GM12801 (cell line): ENCODE results near the gene KIF26A.

Experiments
- TF ChIP-seq, protein P1 (sequence below): IDR thresholded peaks from one replicate; pipeline ENCODE4 v1.5.1; 2011; ENCODE audit warnings: control low read depth; ENCODE audit not compliant: insufficient read length; ENCODE audit errors: extremely low read depth

Gene KIF26A

DNA sequence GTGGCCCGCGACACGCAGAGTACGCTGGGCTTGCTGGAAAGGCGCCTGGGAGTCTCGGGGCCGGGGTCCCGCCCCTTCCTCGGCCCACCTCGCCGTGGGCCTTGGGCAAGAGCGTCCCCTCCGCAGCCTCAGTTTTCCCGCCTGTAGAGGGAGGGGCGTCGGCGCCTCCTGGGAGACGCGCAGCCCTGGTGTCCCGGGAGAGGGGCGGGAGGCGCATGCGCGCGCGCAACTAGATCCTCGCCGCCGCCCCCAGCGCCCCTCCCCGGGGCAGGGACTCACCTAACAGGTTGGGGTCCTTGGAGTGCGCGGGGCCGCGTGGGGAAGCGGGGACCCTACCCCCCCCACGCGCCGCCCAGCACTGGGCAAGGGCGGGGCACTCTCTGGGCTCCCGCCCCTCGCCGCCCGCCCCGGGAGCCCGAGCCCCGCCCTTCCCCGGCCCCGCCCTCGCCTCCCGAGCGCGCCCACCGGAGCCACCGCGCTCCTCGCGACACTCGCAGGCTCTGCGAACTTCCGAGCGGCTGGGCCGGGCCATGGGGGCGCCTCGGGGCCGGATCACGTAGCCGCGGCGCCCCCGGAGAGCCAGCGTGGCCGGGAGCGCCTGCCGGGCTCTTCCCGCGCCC is at the start of gene KIF26A:
TSS of gene KIF26A (plus strand) at position 490 of the 620 bp plus-strand sequence. CDS start 136 bp downstream, outside the sequence.
- TF ChIP-seq, protein P1, sequence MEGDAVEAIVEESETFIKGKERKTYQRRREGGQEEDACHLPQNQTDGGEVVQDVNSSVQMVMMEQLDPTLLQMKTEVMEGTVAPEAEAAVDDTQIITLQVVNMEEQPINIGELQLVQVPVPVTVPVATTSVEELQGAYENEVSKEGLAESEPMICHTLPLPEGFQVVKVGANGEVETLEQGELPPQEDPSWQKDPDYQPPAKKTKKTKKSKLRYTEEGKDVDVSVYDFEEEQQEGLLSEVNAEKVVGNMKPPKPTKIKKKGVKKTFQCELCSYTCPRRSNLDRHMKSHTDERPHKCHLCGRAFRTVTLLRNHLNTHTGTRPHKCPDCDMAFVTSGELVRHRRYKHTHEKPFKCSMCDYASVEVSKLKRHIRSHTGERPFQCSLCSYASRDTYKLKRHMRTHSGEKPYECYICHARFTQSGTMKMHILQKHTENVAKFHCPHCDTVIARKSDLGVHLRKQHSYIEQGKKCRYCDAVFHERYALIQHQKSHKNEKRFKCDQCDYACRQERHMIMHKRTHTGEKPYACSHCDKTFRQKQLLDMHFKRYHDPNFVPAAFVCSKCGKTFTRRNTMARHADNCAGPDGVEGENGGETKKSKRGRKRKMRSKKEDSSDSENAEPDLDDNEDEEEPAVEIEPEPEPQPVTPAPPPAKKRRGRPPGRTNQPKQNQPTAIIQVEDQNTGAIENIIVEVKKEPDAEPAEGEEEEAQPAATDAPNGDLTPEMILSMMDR = no peak

DNA sequence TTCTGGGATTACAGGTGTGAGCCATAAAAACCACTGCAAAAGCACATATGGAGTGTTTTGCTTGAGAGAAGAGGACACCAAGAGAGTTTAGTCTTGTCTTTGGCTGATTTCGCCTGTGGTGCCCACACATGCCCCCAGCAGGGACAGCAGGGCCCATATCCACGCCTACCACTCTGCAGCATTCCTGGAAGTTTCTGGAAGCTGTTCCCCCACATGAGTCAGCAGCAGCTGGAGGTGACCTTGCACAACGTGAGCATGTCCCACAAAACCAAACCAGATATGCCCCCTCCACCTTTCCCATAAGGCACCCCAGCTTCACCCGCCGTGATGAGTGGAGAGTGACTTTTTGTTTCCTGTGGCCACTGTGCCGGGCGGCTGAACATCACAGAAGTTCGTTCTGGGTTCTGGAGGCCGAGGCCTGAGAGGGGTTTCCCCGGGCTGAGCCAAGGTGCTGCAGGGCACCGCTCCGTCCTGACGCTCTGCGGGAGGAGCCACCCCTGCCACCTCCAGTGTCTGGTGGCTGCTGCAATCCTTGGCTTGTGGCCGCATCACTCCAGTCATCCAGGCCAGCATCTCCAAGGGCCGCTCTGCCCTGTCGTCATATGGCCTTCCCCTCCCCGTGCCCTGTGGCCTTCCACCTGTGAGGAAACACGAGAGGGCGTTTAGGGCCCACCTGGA is 48.2 kb upstream of the KIF26A start:
- TF ChIP-seq, protein P1 = no peak

DNA sequence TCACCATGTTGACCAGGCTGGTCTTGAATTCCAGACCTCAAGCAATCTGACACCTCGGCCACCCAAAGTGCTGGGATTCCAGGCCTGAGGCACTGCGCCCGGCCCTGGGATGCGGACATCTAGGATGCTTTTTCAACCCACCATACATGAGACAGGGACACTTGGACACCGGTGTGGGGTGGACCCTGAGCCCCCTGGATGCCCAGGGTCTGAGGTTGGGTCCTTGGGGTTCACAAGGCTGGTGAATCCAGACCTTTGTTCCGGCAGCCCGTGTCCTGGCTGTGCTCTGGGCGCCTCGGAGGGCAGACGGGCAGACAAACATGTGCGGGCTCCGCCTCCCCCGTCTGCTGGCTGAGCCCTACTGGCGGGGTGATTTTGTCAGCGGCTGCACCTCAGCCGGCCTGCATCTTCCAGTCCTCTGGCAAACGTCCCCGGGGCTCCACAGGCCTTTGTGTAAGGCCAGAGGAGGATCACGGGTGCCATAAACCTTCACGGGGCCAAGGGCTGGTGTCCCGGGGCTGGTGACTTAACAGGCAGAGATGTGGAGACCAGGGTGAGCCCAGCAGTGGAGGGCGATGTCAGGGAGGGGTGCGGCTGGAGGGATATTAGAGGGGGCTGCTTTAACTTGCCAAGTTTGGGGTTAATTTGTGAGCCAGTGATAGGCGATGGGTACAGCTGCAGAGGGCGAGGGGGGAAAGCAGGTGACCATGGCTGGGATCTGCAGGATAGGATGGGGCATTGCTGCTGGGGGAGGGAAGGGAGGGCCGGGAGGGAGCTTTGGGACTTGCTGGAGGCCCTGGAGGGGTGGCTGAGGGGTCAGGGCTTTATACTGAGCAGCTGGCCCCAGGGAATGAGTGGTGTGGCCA is 47.1 kb upstream of the KIF26A start:
- TF ChIP-seq, protein P1 = no peak

DNA sequence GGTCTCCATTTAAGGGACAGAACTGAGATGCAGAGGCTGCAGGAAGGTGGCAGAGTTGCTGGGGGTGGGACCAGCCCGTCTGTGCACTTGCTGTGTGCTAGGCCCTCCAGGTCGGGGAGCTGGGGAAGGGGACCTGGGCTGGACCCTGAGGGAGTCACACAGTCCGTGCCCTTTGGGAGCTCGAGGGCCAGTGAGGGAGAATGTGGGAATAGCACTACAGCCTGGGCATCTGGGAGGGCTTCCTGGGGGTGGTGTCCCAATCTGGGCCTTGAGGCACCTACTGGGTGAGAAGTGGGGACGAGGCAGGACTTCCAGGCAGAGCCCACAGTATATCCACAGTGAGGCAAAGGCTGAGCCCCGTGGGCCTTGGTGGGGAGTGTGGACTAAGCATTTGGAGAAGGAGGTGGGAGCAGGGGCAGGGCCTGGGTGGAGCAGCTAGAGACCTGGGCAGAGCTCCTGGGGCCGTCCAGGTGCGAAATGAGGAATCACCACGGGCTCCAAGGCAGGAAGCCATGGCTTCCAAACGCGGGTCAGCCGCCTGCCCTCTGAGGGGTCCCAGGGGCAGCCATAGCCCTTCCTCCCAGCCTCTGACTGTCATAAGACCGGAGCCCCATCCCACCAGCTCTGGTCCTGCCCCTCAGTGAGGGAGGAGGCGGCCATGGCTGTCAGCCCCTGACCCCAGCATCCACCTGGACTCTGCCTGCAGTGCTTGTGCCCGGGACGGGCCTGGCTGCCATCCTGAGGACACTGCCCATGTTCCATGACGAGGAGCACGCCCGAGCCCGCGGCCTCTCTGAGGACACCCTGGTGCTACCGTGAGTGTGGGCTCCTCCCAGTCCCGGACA is 46.2 kb upstream of the KIF26A start:
- TF ChIP-seq, protein P1 = no peak

DNA sequence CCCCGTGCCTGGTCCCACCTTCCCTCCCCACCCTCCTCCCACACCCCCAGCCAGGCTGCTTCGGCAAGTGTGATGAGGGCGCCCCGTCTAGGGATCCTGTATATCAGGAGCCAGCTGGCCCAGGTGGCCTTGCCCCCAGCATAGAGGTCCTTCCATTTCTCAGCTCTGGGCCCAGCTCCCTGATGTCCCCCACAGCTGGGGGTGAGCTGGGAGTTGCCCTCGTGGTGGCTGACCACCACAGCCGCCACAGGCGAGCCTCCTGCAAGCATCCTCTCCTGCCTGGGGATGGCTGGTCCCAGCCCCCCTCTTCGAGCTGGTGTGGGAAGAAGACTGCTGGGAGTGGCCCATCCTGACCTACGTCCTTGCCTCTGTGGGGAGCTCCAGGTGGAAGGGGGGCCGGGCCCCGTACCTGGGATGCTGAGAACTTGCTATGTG is 45.4 kb upstream of the KIF26A start:
- TF ChIP-seq, protein P1 = no peak

DNA sequence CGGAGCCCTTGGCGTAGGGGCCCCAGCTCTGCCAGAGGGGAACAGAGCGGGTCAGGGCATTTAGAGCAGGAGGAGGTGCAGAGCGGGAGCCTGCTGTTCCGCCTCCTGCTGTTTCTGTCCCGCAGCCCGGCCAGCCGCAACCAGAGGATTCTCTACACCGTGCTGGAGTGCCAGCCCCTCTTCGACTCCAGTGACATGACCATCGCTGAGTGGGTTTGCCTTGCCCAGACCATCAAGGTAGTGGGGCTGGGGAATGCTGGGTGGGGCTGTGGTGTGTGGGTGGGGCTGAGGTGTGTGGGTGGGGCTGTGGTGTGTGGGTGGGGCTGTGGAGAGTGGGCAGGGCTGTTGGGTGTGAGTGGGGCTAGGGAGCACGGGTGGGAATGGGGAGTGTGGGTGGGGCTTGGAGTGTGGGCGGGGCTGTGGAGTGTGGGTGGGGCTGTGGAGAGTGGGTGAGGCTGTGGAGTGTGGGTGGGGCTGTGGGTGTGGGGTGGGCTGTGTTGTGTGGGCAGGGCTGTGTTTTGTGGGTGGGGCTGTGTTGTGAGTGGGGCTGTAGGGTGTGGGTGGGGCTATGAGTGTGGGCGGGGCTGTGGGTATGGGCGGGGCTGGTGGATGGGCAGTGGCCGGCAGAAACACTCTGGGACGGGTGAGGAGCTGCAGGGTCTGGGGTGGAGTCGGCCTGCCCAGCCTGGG is 44.9 kb upstream of the KIF26A start:
- TF ChIP-seq, protein P1 = no peak
